Pons (tissue), 1 donor: Measurements from ENCODE around the gene PWWP2B.

ENCODE experiments used
- DNase-seq: peaks from one replicate; pipeline ENCODE4 v3.0.0-alpha.2; 2016; ENCODE audit warnings: low spot score

PWWP2B gene

DNA sequence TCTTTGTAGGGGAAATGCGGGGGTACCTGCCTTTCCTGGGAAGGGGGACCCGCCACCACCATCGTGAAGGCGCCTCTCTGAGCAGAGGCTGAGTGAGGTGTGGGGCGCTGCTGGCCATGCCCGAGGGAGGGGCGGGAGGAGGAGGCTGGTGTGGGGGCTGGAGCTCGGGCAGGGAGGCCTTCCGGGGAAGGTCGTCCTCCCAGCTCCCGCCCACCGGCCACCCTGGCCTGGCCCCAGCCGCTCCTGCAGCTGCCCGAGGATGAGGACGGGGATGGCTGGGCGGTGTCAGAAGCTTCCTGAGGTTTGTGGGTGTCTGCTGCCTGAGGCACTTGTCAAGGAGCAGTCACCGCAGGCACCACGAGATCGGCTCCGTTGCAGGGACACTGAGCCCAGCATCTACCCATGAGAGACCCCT is 11.4 kb downstream of the PWWP2B start:
- no peak for DNase-seq

DNA sequence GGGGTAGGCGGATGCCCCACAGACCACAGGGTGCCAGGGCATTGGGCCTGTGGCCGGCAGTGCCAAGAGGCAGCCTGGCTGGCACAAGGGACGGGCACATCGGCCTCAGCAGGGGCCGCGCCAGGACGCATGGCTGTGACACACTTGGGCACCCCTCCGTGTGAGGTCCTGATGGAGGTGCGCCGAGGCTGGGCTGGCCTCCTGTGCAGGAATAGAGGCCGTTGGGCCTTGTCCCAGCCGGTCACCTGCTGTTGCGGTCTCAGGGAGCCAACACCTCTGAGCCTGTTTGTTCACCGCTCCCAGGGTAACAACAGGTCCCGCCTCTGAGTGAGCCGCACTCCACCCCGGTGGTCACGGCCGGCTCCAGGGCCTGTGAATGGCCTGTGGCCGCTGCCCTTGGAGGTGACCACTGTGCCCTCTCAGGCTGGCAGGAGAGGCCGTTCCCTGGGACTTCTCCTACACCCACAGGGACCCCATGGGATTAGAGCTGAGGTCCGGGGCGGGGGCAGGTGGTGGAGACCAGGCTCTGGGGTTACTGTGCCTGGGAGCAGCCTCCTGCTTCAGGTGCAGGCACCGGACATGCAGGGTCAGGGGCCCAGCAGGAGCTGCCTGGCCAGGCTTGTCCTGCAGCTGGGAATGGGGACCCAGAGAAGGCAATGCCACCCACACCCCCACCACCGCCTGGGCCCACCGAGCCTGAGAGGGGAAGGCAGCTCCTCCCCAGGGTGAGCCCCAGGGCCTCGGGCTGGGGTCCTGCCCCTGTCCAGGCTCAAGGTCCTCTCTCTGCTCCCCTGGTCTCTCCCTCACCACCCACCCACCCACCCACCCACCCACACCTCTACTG is 12.0 kb downstream of the PWWP2B start:
- no peak for DNase-seq

DNA sequence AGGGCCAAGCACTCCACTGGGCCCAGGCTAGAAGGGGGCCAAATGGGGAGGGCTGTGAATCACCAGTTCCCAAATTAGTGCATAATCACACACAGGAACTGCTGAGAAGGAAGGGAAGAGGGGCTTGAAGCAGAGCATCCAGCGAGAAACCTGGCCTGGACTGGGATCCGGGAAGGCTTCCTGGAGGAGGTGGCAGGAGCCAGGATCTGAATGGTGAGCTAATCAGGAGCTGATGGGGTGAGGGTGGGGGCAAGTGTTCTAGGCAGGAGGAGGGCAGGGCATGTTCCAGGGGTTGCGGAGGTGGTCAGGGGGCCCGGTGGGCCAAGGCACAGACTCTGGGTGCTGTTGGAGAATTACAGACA is 12.6 kb downstream of the PWWP2B start:
- DNase-seq, result no peak

DNA sequence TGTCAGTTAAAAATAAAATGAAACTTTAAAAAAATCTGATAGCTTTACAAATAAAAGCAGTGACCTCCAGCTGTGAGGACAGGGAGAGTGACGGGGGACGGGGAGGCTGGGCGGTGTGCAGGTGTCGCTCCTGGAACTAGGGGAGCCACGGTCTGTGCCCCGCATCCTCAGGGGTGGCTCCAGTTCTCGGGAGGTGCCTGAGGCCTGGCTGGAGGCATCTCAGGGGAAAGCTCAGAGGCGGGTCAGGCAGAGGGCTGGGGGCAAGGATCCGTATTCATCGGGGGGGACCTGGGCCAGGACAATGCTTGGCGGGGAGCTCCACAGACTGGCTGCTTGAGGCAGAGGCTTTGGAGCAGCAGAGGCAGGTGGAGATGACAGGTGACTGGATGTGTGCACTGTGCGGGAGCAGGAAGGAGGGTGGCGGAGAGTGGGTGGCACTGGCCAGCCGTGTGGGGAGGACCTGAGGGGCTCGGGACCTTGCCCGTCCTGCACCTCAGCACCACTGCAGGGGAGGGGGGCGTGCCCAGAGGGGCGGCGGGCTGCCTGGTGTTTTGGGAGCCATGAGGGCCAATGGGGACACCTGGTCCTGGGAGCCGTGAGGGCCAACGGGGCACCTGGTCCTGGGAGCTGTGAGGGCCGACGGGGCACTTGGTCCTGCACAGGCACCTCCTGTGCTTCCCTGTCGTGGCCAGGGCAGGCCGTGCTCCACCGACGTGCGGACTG is 13.2 kb downstream of the PWWP2B start:
- DNase-seq, result no peak

DNA sequence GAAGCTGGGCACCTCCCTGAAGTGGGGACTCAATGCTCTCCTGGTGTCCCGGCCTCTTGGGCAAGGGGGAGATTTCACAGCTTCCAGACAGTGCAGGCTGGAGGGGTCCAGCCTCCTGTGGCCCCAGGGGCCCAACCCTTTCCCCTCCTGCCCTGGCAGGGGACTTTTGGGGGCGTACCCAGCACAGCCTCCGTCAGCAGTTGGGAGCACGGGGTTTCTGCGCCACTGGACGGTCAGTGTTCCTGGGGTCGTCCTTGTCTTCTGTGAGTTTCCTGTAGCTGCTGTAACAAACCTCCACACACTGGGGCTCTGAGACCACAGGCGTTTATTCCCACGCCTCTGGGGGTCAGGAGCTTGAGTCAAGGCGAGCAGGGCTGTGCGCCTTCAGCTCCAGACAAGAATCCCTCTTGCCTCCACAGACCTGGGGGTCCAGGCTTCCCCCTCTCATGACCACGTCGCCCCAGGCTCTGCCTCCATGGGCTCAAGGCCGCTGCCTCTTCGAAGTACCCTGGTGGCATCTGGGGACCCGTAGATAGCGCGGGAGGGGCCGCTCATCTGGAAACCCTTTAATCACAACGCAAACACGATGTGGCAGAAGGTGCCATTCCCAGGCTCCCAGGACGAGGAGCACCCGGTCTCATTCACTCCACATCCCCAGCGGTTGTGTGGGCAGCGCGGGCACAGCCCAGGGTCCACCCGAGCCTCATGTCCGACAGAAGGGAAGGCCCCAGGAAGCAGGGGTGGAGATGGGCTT is 14.0 kb downstream of the PWWP2B start:
- DNase-seq, result no peak

DNA sequence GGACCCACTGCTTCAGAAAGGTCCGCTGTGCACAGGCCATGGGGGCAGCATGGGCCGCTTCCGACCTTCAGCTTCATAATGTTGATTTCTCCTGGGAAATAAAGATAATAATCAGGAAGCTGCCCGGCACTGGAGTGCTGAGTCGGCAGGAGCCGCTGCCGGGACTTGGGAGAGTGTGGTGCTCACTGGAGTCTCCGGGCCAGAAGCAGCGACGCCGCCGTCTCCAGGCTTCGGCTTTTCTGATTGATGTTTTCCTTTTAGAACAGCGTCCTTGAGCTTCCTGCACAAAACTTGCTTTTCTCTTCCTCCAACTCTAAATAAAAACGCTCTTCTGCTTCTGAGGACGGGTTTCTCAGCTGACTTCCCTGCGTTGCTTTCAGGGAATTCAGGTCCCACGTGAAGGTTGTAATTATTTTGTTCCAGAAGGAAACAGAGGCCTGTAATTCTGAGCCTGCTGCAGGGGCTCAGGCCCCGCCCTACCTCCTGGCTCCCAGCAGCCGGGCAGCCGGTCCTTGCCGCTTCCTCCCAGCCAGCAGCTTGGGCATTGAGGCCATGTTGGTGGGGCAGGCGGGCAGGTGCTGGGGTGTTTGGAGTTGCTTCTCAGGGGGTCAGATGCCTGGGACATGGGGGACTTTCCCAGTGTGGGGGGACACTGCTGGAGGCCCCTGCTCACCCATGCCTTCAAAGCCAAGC is 14.7 kb downstream of the PWWP2B start:
- DNase-seq, result no peak

DNA sequence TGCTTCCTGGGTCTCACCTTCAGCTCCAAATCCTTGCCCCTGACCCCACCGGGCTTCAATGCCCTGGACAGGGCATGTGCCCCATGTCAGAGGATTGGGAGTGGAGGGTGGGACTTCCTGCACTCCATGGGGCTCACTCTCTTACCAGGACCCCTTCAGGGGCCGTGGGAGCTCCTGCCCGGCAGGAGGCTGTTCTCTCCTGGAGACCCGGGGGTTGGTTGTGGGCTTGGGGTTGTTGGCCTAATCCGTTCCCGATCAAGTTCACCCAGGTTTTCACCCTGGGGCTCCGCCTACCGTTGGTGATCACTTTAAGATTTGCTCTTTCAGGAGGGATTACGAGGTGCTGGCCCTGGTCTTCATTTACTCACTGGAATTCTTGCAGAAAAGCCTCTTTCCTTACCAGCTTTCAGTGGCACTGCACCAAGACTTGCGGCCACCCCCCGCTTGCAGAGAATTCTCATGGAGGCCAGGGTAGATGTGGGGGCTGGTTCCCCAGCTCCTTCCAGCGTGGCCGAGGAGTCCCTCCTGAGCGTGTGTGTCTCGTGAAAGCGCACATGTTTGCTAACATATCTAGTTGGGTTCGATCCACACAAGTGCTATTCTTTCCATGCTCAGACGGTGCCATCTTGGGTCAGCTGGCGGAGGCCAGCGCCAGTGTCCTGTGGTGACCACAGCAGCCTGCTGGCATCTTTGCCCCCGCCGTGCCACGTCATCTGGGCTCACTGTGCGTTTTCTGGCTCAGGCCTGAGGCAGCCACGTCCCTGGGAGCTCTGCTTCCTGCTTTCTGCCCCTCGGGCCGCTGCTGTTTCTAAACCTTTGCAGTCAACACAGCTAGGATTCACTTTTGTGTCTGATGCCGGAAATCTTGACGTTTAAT is 15.6 kb downstream of the PWWP2B start:
- DNase-seq, result no peak

DNA sequence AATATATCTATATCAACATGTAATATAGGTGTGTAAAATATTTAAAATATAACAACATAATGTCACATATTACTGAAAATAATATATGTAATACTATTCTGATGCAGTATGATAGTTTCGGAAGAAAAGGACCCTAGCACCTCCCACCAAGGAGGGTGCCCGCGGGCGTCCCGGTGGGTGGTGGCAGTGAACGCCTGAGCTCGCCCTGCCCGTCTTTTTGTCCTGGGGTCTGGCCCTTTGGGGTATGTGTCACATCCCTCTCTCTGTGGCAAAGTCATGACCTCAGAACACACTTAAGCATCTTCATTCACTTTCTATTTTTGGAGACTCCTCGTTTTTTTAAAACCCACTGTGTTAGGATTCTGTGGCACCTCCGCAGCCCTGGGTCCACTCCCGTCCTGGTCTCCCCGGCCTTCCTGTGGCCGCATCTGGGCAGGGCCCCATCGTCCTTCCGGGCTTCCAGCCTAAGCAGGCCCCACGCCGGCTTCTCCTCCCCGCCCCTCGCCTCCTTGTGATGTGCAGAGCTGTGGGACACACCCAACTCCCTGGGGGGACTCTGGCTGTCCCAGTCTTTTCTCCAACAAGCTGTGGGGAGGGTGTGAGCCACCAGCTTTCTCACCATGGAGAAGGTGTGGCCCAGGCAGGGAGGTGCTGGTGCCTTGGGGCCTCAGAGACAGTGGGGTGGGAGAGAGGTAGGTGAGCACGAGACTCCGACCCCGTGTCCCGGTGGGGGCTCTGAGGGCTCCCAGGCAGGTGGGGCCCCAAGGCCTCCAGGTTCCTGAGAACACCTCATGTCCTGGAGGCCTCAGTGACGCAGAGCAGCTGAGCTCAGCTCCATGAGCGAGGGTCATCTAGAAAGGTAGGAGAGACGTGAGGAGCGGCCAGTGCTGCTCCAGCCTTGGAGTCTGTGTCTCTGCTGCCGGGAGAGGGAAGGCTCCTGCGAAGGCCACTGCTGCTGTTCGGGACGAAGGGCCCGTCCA is 16.5 kb downstream of the PWWP2B start:
- no peak for DNase-seq

DNA sequence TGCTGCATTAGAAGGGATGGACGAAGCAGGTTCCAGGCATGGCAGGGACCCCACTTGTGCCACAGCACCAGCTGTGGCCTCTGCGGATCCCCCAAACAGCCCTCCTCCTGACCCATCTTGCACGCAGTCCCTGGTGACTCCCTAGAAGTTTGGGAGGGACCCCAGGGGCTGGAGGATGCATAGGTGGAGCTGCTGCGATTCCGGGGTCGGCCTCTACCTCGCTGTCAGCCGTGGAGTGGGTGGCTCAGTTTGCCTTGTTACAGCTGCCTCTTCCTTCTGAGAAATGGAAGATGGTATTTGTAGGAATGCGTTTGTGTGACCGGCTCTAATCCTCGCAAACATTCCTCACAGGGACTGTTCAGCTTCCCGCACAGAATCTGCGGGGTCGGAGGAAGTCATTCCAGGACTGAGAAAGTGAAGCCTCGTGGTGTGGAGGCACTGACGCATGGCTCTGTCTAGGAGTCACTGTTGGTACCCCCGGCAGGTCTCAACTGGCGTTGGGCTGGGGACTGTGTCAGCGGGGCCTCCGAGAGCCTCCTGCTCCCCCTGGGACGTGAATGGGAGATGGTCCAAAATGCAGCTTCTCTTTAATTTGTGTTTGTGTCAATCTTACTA is 17.5 kb downstream of the PWWP2B start:
- DNase-seq, result no peak

DNA sequence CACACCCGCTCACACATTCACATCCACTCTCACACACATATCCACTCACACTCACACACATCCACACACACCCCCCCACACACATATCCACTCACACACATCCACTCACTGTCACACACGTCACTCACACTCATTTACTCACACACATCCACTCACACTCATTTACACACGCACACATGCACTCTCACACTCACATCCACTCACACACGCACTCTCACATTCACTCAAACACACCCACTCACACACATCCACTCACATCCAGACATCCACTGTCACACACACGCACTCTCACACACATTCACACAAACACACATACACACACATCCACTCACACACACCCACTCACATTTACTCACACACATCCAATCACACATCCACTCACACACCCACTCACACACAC is 18.3 kb downstream of the PWWP2B start:
- no peak for DNase-seq

DNA sequence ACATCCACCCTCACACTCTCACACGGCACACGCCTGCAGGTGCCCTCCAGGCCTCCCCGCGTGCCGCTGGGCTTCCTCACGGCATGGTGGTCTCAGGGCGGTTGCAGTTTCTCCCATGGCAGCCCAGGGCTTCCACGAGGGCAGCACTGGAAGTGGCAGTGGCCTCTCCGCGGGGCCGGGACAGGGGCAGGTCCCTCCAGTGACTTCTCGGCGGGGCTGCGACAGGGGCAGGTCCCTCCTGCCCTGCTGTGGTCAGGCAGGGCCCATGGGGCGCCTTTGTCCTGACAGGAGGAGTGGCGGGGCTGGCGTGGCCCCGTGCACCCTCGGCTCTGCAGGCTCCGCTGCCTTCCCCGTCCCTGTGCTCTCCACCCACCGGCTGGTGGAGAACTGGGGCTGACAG is 19.0 kb downstream of the PWWP2B start:
- DNase-seq, result no peak

DNA sequence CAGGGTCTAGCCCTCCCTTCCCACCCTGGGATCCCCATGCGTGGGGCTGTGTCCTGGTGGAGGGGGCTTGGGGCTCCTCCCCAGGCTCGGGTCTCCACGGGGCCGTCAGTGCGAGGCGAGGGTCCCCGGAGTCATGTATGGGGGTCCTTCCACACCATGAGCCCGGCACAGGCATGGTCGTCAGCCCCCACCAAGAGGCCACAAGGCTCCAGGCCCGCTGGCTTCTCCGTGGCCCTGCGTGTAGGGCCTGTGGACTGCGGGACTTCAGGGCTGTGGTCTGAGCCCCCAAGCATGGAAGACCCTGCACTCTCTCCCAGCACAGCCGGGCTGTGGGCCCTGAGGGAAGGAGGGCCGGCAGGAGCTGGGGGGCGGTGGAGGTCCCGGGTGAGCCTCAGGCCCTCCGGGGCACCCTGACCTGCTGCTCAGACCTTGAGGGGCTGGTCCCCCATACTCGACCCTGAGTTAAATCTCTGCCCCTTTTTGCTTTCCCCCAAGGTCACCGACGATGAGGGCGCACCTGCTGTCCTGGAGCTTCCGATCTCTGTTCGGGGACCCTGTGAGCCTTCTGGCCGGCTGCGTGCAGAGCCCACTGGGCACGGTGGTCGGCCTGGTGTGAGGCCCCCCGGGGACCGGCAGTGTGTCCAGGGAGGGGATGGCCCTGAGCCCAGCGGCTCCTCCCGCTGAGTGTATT is 19.7 kb downstream of the PWWP2B start:
- DNase-seq, result no peak

DNA sequence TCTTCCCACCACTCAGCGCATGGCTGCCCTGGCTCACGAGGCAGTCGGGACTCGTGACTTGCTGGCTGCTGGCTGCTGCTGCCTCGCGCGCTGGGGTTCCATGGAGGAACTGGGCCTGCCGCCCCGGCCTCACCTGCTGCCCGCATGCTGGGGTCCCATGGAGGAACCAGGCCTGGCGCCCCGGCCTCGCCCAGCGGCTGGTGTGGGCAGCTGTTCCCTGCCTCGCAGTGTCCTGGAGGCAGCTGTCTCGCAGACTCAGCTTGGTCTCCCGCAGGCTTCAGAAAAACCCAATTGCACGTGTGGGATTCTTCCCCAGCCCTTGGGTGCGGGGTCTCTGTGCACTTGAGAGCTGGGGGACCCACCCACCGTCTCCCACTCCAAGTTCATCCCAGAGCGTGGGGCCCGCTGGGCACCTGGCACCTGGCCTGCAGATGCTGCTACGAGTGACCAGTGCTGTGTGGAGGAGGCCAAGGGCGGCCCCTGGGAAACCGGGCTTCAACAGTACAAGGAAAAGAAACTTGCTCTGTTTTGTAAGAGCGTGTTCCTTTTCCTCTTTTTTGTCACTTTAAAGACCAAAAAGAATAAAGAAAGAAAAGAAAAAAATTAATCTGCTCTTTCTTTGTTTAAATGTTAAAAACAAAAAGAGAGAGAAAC is 20.4 kb downstream of the PWWP2B start:
- DNase-seq, result no peak

DNA sequence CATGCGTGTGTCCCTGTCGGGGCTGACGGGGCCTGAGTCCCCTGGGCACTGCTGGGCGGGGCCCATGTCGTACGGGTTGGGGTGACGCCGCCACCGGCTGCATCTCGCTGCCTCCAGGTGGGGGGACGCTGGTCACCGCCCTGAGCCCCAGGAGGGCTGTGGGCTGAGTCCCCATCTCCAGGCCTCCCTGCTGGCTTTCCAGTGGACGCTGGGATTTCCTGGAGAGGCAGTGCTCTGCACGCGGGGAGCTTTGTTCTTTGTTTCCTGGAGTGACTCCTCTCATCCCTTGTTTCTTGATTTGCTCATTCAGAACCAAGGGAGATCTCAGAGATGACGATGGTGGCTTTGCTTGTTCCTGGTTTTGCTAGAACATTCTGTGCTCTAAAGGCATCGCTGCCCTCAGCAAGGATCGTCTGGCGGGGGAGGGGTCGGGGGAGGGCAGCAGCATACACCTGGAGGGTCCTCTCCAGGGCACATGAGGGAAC is 21.0 kb downstream of the PWWP2B start:
- DNase-seq, result no peak

DNA sequence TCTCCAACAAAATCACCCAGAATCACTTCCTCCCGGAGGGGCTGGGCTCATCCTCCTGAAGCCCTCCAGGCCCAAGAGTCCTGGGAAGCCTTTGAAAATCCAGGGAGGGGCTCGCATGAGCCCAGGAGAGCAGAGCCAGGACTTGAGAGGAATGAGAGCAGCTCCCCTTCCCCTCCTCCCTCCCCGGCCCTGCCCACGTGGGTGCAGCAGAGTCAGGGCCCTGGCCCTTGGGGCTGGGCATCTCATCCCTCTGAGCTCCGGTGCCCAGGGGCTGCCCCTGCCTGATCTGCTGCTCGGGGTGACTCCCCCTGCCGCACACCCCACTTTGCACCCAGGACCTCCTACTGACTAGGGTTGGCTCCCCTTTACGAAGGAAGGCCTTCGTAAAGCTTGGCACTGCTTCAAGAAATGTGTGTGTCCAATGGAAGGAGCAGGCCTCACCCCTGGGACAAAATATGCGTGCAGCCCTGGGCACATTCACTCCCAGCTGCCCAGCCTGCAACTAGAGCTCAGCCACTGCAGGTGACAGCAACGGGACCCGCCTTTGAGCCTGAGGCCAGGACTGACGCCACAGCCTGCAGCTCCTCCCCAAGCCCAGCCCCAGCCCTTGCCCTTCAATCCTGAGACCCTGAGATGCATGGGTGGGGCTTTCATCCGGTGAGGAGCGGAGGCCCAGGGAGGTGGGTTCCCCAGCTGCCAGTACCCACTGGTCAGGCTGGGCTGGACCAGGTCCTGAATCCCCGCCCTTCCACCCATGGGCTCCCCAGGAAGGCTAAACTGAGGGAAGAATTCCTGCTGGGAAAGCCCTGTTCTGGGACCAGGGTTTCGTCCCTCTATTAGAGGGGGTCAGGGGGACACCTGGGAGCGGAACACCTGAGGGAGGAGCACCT is 21.8 kb downstream of the PWWP2B start:
- no peak for DNase-seq

DNA sequence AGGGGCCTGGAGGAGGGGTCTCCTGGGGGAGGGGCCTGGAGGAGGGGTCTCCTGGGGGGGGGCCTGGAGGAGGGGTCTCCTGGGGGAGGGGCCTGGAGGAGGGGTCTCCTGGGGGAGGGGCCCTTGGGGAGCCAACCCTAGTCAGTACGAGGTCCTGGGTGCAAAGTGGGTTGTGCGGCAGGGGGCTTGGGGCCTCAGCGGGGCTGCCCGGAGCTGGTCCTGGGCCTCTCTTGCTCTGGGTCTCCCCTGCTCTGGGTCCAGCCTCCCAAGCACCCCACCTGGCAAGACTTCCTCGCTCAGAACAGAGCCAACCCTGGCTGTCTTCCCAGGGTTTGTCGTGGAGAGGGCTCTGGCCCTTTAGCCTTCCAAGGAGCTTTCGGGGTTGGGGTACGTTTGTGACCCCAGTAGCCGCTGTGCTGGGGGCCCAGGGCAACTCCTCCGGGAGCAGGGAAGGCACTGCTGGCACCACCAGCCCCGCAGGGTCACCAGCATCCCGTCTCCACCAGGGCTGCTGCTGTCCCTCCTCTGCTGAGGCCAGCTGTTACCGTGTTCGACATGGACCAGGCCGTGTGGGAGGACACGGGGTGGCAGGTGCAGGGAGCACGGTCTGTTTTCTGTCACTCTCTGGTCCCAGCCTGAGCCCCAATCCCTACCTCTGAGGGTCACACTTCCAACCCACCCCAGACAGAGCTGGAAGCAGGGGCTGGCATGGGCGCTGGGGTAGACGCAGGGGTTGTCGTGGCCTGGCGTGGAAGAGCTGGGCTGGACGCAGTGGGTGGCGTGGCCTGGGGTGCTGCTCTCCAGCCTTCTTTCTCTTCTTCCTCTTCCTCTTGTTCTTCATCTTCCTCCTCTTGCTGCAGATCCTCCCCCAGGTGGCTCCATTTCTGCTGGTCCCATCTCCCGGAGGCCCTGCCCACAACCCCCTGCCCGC is 22.8 kb downstream of the PWWP2B start:
- no peak for DNase-seq
